ENCODE data around the gene ADK. TPM values are rescaled to one million over a fixed set of nuclear protein-coding genes. Genes with fewer than 3 reads are reported as not detected.
"Not testable (repeated sequence)": the region's sequence is repeated elsewhere in the genome, so short reads cannot be mapped to it uniquely, and the experiment has no call there.

ADK gene
- total RNA-seq, 1 donor from 2014 or later = 41.9 TPM

DNA sequence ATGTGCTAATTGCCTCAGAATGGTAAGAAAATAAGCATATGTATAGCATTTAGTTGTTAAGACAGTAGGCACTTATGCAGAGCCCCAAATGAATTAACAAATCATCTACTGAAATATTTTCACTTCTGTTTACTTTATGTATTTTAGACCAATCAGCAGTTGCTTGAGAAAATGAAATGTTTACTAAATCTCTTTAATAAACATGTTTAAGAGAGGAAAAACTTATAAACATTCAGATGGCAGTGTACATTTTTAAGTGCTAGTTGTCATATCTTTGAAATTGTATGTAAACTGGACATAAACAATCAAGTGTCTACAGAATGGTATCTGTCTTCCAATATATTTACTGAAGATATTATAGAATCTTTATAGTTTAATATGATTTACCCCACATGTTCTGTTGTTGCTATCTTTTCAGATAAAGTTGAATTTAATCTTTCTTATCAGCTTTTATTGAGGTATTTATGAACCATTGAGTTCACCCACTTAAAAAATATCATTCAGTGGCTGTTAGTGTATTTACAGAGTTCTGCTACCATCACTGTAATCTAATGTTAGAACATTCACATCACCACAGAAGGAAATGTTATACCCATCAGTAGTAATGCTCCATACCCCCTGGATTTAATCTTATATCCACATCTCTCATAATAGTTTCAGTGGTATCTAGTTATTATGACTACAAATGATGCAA is 264.3 kb downstream of the ADK start:
- intact Hi-C loops (cut with micrococcal nuclease) = loop anchor here (10.0 kb wide), 1 partner anchor 150 kb away; no protein-coding TSS in a partner anchor

DNA sequence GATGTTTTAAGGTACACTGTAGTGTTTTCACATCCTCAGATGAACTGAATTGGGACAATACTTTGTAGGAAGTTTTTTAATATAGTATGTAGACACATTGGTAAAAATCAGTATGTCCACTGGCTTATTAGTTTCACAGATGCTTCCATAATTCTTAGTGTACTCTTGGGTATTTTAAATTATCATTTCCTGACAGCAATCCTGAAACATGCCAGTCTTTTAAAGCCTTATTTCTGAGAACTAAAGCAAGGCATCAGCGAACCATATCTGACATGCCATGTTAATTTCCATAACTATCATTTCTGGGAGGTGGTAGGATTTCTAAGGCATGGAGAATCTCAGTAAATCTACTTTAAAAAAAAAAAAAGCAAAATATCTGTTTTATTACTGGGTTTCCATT is 266.4 kb downstream of the ADK start:
- intact Hi-C loops (cut with micrococcal nuclease) = loop anchor here (10.0 kb wide), 1 partner anchor 153 kb away; no protein-coding TSS in a partner anchor

DNA sequence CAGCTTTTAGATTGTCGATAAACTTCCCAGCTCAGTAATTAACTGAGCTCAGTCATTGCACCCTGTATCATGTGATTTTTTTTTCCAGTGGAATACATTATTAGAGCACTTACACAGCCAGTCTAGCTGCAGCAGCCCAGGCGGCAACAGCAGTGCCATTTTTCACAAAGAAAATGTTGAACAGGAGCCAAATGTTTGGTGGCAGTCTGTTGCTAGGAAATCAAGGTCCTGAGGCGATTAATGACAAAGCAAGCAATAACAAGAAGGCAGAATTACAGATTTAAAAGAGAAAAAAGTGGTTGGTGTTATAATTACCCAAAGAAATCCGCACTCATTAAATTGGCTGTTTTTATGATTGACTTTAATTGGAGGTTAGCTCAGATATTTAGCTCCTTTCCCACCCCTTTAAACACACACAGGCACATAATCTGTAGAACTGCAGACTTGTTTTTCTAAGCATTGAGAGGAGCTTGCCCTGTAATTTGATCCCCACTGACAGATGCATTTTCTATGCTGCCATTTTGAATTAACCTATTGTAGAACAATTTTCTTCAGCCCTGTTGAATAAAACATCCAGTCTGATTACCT is 267.4 kb downstream of the ADK start:
- intact Hi-C loops (cut with micrococcal nuclease) = loop anchor here (10.0 kb wide), 1 partner anchor 154 kb away; no protein-coding TSS in a partner anchor

DNA sequence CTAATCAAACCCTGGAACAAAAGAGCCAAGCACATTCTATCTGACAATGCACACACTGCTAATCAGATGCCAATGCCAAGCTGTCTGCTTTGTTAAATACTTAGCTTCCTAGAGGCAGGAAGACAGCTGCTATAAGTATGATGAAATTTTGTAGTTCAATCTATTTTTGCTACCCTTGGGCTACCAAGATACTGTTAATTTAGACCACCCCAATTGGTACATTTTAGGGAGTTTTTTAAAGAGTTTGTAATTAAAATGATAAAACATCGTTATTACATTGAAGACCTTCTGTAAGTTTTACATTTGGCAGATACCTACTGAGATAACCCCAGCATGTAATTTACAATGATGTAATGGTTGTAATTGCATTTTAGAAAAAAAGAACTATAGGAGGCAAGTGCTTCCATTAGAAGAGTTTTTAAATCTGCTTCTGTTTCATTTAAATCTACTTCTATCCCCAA is 268.5 kb downstream of the ADK start:
- intact Hi-C loops (cut with micrococcal nuclease) = loop anchor here (10.0 kb wide), 1 partner anchor 155 kb away; no protein-coding TSS in a partner anchor

DNA sequence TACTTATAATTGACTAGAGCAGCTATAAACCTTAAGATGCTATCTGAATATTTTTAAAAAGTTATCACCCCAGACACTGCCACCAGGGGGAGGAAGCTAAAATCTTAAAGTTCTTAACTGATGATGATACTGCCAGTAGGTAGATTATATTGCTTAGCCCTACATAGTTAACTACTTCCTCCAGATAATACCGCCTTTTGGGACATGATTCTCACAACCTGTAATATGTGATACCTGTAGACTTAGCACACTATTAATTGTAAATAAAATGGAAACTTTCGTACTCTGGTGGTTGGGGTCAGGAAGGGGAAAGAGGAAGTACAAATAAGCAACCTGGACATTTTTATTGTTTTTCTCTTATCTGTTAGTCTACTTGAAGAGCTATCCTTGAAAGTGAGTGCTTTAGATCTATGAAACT is 268.9 kb downstream of the ADK start:
- intact Hi-C loops (cut with micrococcal nuclease) = loop anchor here (2.0 to 10.0 kb wide), 3 partner anchors 155 to 815 kb away; partner anchors contain the start of gene COMTD1

DNA sequence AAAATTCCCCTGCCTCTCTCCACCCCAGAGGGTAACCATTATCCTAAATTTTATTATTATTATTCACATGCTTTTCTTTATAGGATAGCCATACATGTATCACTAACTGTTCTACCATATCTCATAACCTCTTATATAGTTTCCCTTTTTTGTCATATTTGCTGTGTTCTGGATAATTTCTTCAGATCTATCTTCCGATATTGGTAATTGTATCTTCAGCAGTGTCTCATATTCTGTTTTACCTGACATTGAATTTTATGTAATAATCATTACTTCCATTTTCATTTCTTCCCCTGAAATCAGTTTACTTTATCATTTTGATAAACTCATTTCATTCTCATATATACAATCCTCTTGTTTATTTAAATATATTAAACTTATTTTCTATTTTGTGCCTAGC is 273.5 kb downstream of the ADK start:
- intact Hi-C loops (cut with micrococcal nuclease) = loop anchor here (10.0 kb wide), 1 partner anchor 810 kb away; the partner anchor contains the start of gene COMTD1

DNA sequence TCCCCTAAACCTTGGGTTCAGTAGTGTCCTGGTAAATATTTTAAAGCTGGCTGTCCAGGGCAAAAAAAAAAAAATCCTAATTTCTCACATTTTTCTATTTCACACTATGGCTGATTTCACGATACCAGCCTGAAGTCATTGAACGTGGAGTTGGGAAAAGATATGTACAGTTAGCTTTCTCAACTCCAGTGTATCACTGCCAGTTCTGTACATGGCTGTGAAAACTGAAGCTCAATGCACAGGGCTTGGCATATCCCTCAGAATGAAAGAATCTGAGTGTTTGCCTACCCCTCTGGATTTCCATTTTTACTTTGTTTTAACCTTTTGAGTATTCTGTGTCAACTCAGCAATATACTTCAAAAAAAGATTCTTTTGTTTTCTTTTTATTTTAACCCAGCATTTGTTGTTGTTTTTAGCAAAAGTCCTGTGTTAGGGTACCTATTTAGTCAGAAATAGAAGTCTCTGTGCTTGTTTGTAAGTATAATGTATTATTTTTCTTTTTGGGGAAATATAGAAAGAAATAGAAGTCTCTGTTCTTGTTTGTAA is 274.5 kb downstream of the ADK start:
- intact Hi-C loops (cut with micrococcal nuclease) = loop anchor here (10.0 kb wide), 1 partner anchor 809 kb away; the partner anchor contains the start of gene COMTD1

DNA sequence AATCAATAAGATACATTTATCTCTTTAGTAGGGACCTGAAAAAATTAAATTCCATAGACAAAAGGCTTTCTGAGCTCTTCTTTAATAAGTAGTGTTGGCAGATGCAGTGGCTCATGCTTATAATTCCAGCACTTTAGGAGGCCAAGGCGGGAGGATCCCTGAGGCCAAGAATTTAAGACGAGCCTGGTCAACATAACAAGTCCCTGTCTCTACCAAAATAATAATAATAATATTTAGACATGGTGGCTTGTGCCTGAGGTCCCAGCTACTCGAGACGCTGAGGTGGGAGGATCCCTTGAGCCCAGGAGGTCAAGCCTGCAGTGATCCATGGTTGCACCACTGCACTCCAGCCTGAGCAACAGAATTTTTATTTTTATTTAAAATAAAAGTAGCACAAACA is 280.8 kb downstream of the ADK start:
- intact Hi-C loops (cut with micrococcal nuclease) = no loop called here

DNA sequence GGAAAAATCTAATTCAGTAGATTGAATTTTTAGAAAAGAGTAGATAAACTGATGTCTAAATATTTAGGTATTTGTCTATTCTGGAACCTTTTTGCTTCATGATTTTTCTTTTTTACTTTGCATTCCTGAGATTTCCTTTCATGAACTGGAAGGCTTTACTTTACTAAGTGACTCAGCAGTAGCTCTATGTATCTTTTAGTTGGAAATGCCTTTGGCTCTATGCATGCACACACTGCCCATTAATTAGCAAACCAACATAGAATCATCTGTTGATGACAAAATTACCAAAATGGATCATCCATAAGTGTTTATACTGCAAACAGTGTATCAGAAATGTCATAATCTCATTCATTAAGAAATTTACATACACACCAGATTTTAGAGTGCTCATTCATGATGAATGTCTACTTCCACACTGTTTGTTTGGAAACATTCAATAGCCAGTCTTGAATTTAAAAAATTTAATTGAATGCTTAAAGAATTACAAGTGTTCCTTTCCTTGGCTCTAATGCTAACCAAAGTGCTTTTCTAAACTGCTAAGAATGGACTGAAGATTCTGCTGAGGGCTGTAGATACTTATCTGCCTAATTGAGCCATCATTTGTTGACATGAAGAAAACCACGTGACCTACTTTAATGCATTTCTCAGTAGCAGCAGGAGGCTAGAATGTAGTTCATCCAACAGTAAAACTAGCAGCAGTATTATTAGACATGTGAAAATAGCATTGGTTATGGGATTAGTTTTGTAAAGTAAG is 282.0 kb downstream of the ADK start:
- intact Hi-C loops (cut with micrococcal nuclease) = no loop called here

DNA sequence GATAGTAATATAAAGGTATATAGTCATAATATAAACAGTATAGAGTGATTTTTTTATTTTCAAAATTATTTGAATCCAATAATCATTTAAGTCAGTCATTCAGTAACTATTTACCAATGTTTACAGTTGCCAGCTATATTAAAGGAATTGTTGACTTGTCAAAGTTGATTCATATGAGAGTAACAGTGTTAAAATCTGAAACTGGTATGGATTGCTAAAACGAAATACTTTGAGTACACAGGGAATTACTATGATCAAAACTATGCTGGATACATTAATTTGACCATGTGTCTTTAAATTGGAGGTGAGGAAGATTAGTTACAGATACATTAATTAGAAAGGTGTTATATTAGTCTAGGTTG is 282.6 kb downstream of the ADK start:
- intact Hi-C loops (cut with micrococcal nuclease) = no loop called here

DNA sequence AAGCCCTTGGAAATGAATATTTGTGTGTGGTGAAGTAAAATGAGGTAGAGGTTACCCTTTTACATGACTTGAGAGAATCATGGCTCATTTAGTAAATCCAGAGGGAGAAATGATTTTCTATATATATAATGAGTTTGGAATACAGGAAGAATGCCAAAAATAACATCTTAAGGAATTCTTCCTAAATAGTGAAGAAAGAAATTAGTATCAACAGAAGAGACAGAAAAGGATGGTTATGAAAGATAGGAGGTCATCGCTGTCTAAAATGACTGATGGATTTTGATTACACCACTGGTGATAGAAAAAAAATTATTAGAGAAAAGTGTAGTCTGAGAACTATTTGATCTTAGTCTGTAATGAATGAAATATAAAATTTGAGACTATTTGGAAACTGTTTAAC is 283.0 kb downstream of the ADK start:
- intact Hi-C loops (cut with micrococcal nuclease) = no loop called here

DNA sequence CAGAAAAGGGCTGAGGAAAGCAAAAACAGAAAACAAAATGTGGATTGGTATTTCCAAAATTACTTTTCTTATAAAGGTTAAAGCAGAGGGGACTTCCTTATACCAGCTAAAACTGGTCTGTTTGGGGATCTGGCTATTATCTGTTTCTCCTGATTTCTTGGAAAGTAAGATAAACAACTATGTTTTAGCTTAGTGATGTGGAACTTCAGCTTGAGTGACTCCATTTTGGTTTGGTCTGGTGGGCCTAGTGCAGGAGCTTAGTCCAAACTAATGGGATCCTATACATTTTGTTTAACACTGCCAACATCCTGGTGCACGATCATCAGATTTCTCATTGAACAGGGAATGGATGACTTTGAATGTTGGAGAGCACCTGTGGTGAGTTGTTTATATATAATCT is 283.5 kb downstream of the ADK start:
- intact Hi-C loops (cut with micrococcal nuclease) = no loop called here

DNA sequence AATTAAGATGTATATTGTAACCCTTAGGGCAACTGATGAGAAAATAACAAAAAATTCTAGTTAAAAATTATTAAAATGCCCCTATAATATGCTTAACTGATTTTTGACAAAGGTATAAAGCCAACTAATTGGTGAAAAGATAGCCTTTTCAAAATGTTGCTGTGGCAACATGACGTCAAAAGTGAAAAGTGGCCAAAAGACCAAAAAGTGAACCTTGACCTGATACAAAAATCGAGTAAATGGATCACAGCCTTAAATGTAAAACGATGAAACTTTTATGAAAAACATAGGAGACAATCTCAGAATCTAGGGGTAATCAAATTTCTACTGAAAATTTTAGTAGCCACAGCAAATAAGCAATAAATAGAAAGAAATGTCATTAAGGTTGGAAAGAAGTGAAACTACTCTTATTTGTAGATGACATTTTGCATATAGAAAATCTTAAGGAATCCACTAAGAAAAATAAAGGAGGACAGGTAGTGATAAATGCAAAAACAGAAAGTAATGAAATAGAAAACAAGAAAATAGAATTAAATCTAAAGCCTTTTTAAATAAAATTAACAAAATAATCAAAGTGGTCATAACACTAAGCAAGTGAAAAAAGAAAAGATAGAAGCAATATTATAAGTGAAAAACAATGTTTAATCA is 285.6 kb downstream of the ADK start:
- intact Hi-C loops (cut with micrococcal nuclease) = no loop called here

DNA sequence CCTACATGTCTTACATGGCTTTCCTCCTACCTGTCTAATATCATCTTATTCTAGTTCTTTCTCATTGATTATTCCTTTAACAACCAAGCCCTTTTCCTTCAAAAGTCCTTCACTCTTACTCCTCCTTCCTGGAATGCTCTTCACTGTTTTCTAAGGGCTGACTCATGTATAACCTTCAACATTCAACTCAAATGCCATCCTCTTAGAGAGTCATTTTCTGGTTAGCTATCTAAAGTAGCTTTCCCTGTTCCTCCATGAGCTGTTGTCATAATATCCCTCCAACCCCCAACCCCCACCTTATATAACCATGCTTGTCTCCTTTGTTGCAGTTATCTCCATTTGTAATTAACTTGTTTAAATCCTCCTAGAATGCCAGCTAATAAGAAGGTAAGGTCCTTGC is 286.8 kb downstream of the ADK start:
- intact Hi-C loops (cut with micrococcal nuclease) = no loop called here

DNA sequence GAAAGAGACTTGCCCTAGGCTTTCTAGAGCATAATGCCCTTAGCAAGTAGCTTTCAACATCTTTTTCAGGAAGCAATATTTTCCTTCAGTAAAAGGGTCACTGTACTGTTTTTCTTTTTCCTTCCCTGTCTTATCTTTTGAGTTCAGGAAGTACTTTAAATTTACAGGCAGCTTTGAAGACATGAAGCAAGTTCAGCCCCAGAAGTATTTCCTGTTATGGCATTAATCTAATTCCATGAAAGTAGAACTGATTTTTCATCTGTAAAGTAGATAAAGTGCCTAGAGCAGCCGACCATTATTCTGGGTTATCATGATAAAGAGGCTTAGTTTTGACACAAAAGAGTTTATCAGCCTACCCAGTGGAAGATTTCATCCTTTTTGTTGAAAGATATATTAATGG is 288.2 kb downstream of the ADK start:
- intact Hi-C loops (cut with micrococcal nuclease) = no loop called here

DNA sequence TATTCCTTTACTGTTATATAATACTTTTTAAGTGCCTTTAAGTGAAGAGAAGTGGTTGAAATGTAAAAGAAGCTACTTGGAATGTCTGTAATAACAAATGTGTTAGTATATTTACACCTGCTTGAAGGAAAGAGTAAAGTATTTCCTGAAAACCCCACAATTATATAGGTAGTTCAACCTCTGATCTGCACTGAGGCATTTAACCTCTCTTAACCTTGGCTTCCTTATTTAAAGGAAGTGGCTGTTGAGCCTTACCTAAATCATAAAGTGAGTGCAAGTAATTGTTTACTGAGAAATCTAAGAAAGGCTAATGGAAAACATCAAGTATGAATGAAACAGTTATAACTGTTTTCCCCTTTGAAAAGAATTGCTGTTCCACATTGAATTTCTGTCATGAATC is 294.5 kb downstream of the ADK start:
- intact Hi-C loops (cut with micrococcal nuclease) = no loop called here

DNA sequence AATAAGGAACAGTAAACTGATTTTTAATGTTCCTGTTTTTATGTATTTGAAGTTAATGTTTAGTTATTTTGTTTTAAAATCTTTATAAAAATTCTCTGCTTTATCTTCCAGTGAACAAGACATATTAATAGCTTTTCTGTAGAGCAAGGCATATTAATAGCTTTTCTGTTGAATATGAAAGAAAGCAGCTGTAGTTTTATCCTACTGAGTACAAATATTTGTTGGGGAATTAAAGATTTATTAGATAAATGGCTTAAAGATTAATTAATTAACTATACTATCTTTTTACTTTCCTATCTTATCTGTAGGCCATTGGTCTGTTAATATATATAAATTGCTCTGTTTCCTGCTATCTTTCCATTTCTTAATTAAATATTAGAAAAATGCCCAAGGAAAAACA is 299.6 kb downstream of the ADK start:
- intact Hi-C loops (cut with micrococcal nuclease) = no loop called here

DNA sequence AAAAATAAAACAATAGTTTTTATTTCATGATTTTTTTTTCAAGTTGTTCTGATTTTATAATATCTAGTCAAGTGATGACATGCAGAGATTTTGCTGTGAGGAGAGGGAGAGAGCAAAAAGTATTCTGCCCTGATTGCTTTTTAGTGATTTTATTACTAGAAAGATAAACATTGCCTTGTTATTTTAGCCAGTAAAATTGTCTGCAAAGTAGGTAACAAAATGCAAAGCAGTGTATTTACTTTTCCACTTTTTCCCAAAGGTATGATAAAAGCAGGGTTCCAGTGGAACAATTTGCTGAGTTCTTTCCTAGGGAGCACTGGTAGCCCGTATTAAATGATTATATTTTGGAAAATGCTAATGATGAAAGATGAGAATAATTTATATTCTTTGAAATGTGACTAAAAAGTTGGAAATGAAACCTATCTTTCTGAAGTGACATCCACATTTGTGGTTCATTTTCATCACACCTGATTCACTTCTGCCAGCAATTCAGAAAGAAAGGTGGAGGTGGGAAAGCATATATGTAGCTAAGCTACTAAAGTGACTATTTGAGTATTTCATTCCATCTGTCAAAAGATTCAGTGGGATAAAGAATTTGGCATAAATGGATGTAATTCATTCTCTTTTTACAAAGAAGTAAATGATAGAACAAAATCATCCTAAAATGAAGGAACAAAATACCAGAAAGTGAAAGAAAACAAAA is 300.3 kb downstream of the ADK start:
- intact Hi-C loops (cut with micrococcal nuclease) = no loop called here

DNA sequence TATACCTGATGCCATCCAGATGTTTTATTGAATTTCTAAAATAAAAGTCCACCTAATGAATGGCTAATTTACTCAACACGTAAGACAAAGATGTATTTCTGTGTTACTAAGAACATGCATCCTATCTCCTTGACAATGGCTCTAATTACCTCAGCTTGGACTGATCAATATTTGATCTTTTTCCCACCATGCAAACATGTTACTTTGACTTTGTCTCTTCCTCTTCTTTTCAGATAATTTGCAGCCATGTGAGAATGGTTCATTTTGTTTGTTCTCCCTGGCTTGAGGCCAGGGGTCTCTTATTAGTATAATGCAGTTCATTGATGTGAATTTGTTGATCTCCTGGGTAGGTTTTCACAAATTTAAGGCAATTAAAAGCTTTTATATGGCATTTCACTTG is 302.1 kb downstream of the ADK start:
- intact Hi-C loops (cut with micrococcal nuclease) = no loop called here

DNA sequence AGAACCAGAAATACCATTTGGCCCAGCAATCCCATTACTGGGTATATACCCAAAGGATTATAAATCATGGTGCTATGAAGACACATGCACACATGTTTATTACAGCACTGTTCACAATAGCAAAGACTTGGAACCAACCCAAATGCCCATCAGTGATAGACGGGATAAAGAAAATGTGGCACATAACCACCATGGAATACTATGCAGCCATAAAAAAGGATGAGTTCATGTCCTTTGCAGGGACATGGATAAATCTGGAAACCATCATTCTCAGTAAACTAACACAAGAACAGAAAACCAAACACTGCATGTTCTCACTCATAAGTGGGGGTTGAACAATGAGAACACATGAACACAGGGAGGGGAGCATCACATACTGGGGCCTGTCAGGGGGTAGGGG is 306.5 kb downstream of the ADK start:
- intact Hi-C loops (cut with micrococcal nuclease) = not testable (repeated sequence)

DNA sequence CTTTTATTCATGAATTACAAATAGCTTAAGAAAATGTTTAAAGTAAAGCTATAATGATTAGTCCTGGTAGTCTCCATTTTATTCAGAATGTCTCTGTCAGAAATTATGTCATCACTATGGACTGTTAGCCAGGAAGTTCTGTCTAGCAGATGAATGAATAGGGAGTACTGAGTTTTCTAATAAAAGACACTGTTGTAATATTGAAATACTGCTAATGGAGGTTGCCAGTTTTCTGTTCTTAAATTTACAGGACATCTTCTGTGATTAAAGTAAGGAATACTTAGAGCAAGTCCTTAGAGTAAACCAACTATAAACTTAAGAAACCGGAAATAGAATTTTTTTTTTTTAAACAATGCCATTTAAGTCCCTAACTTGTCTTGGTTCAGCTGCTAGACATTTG is 309.8 kb downstream of the ADK start:
- intact Hi-C loops (cut with micrococcal nuclease) = no loop called here
